ENCODE measurements around the gene ASB1. TPM values are rescaled to one million over a fixed set of nuclear protein-coding genes. Genes with fewer than 3 reads are reported as not detected.

ASB1 gene
- total and polyA plus RNA-seq, 9 of the 15 experiments (the other 6 are each of a cell fraction or from before 2014, with no cell fraction given) = 6.3 to 37.7 (median 23.9) TPM

DNA sequence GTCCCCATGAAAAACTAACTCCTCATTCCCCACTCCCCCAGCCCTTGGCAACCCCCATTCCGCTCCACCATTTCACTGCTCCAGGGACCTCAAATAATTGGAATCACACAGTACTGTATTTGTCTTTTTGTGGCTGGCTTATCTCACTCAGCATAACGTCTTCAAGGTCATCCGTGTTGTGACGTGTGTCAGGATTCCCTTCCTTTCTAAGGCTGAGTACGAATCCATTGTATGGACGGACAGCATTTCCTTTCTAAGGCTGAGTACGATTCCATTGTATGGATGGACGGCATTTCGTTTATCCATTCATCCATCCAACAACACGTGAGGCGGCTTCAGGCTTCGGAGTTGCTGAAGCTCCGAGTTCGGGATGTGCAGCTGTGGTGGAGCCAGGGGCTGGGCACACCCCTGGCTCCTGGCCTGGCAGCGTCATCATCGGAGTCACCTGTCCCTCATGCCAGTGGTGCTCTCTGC lies 1.2 kb upstream of the ASB1 start (continued):
- TF ChIP-seq, protein P1, sequence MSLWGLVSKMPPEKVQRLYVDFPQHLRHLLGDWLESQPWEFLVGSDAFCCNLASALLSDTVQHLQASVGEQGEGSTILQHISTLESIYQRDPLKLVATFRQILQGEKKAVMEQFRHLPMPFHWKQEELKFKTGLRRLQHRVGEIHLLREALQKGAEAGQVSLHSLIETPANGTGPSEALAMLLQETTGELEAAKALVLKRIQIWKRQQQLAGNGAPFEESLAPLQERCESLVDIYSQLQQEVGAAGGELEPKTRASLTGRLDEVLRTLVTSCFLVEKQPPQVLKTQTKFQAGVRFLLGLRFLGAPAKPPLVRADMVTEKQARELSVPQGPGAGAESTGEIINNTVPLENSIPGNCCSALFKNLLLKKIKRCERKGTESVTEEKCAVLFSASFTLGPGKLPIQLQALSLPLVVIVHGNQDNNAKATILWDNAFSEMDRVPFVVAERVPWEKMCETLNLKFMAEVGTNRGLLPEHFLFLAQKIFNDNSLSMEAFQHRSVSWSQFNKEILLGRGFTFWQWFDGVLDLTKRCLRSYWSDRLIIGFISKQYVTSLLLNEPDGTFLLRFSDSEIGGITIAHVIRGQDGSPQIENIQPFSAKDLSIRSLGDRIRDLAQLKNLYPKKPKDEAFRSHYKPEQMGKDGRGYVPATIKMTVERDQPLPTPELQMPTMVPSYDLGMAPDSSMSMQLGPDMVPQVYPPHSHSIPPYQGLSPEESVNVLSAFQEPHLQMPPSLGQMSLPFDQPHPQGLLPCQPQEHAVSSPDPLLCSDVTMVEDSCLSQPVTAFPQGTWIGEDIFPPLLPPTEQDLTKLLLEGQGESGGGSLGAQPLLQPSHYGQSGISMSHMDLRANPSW (CRISPR knock-in tag; IDR thresholded peaks at IDR 0.05) = no peak
- no peak for TF ChIP-seq TAF15 (IDR thresholded peaks at IDR 0.05; ENCODE audit: low read depth, low read length)
- TF ChIP-seq, protein P2, sequence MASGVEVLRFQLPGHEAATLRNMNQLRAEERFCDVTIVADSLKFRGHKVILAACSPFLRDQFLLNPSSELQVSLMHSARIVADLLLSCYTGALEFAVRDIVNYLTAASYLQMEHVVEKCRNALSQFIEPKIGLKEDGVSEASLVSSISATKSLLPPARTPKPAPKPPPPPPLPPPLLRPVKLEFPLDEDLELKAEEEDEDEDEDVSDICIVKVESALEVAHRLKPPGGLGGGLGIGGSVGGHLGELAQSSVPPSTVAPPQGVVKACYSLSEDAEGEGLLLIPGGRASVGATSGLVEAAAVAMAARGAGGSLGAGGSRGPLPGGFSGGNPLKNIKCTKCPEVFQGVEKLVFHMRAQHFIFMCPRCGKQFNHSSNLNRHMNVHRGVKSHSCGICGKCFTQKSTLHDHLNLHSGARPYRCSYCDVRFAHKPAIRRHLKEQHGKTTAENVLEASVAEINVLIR (CRISPR knock-in tag; IDR thresholded peaks at IDR 0.05) = 0 out of 2 replicates have a peak, but pooled peaks have one; percentile 16
- TF ChIP-seq ZFX (CRISPR knock-in tag; IDR thresholded peaks at IDR 0.05) = no peak
- TF ChIP-seq ZNF780A (CRISPR knock-in tag; IDR thresholded peaks at IDR 0.05) = no peak
- peak; percentile 34; the same call in 1 of the 2 replicates for TF ChIP-seq EP300 (IDR thresholded peaks at IDR 0.05; ENCODE audit: low read length)
- no peak for TF ChIP-seq STAG1 (CRISPR knock-in tag; IDR thresholded peaks at IDR 0.05; ENCODE audit: borderline replicate concordance)
- no peak for TF ChIP-seq SPI1 (IDR thresholded peaks at IDR 0.05; ENCODE audit: borderline replicate concordance, low read depth, low read length)
- TF ChIP-seq SOX6 (IDR thresholded peaks at IDR 0.05) = peak; percentile 58; the same call in 1 of the 2 replicates
